Stimulated activated CD8-positive, alpha-beta memory T cell treated with anti-CD3 and anti-CD28 coated beads, Interleukin-15, amount 100 ng/mL, for 4 hours (primary cell): ENCODE results near the gene AGAP1.

Experiments
- DNase-seq, 2 donors: peaks; one replicate each; pipeline ENCODE4 v3.0.0-alpha.2; 2020; ENCODE audit warnings: low read depth in 2 of 2

Gene AGAP1

GRCh38 chr2:235489897-235490296 lies 3.9 kb upstream of the AGAP1 start:
- no peak for DNase-seq

GRCh38 chr2:235492850-235493344 lies 946 bp upstream of the AGAP1 start:
- no peak for DNase-seq

GRCh38 chr2:235493402-235493774 lies 455 bp upstream of the AGAP1 start:
- no peak for DNase-seq

GRCh38 chr2:235494716-235495372 lies 1.0 kb downstream of the AGAP1 start:
- no peak for DNase-seq

GRCh38 chr2:235495373-235496238 lies 1.8 kb downstream of the AGAP1 start:
- no peak for DNase-seq

- no peak for DNase-seq
Observed at GRCh38 chr2:235496239-235496621, 2.4 kb downstream of the AGAP1 start.

- no peak for DNase-seq
Observed at GRCh38 chr2:235497096-235497495, 3.3 kb downstream of the AGAP1 start.

GRCh38 chr2:235498541-235498940 lies 4.7 kb downstream of the AGAP1 start:
- DNase-seq = no peak

- DNase-seq = no peak
Observed at GRCh38 chr2:235498946-235499812, 5.3 kb downstream of the AGAP1 start.

- DNase-seq = no peak
Observed at GRCh38 chr2:235500110-235500760, 6.4 kb downstream of the AGAP1 start.

- DNase-seq = no peak
Observed at GRCh38 chr2:235500761-235501672, 7.2 kb downstream of the AGAP1 start.

GRCh38 chr2:235501673-235502031 lies 7.8 kb downstream of the AGAP1 start:
- no peak for DNase-seq

GRCh38 chr2:235502336-235502735 lies 8.5 kb downstream of the AGAP1 start:
- no peak for DNase-seq

GRCh38 chr2:235504441-235505180 lies 10.8 kb downstream of the AGAP1 start:
- no peak for DNase-seq

- DNase-seq = no peak
Observed at GRCh38 chr2:235505181-235505741, 11.4 kb downstream of the AGAP1 start.

GRCh38 chr2:235506291-235506996 lies 12.6 kb downstream of the AGAP1 start:
- DNase-seq = no peak

GRCh38 chr2:235506997-235507615 lies 13.3 kb downstream of the AGAP1 start:
- DNase-seq = no peak

- no peak for DNase-seq
Observed at GRCh38 chr2:235507928-235508327, 14.1 kb downstream of the AGAP1 start.
